ENCODE data around the gene TLR3. TPM values are rescaled to one million over a fixed set of nuclear protein-coding genes. Genes with fewer than 3 reads are reported as not detected.

Gene TLR3
- total and polyA plus RNA-seq, 2 donors (not counting 3 experiments of a cell fraction or from before 2014, with no cell fraction given), result 1.6 to 5.2 TPM

DNA sequence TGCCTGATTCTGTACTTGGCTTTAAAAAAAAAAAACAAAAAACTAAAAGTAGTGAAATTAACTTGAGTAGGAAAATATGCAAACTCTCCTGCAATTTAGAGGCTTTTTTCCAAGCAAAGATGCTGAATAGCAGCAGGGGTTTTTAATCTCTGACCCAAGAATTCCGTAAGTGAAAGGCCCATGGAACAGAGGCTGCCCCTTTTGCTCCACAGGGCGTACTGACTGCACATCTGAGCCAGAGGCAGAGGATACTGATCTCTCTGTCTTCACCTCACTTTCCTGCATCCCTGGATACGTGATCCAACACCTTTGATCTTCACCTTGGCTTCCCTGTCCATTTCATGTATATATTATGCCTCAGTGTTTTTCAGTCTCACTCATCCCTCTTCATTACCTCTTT, 39.4 kb downstream of the TLR3 start:
- FAIRE-seq (no peak), DNase-seq (ENCODE audit: low read depth, low spot score) (no peak)
- dilution Hi-C loops (cut with MboI; ENCODE audit: extremely low pct_ligation_motif_present, low sequenced_read_pairs) (no loop called here), intact Hi-C loops (cut with micrococcal nuclease) (no loop called here)
- no peak for TF ChIP-seq GATA2 (IDR thresholded peaks at IDR 0.05; ENCODE audit: insufficient read depth, insufficient read length, low read depth, low read length)
- TF ChIP-seq POLR2A (IDR thresholded peaks at IDR 0.05; ENCODE audit: low read depth, low read length), result no peak
- TF ChIP-seq, protein P1, sequence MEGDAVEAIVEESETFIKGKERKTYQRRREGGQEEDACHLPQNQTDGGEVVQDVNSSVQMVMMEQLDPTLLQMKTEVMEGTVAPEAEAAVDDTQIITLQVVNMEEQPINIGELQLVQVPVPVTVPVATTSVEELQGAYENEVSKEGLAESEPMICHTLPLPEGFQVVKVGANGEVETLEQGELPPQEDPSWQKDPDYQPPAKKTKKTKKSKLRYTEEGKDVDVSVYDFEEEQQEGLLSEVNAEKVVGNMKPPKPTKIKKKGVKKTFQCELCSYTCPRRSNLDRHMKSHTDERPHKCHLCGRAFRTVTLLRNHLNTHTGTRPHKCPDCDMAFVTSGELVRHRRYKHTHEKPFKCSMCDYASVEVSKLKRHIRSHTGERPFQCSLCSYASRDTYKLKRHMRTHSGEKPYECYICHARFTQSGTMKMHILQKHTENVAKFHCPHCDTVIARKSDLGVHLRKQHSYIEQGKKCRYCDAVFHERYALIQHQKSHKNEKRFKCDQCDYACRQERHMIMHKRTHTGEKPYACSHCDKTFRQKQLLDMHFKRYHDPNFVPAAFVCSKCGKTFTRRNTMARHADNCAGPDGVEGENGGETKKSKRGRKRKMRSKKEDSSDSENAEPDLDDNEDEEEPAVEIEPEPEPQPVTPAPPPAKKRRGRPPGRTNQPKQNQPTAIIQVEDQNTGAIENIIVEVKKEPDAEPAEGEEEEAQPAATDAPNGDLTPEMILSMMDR (IDR thresholded peaks at IDR 0.05; ENCODE audit: extremely low read depth in 1 of 2, insufficient read depth in 1 of 2, low read depth in 1 of 2, low read length in 2 of 2), result no peak
- no peak for TF ChIP-seq MYC (IDR thresholded peaks at IDR 0.05; ENCODE audit: low read depth, low read length)
- no peak for TF ChIP-seq FOS (IDR thresholded peaks at IDR 0.05; ENCODE audit: borderline replicate concordance, insufficient read depth, low read length)
- no peak for TF ChIP-seq EZH2 (IDR thresholded peaks at IDR 0.05; ENCODE audit: borderline replicate concordance, low read depth, low read length, severe bottlenecking)
- TF ChIP-seq POLR2AphosphoS5 (IDR thresholded peaks at IDR 0.05; ENCODE audit: insufficient read depth, low read depth, low read length), result no peak
- no peak for TF ChIP-seq JUN (IDR thresholded peaks at IDR 0.05; ENCODE audit: borderline replicate concordance, insufficient read depth, insufficient read length, low read depth)
- TF ChIP-seq, protein P2, sequence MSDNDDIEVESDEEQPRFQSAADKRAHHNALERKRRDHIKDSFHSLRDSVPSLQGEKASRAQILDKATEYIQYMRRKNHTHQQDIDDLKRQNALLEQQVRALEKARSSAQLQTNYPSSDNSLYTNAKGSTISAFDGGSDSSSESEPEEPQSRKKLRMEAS (IDR thresholded peaks at IDR 0.05; ENCODE audit: insufficient read depth, insufficient read length), result no peak
- no peaks in the 10 kb centered on the region for H3K79me2 ChIP-seq (ENCODE audit: control insufficient read depth, insufficient read depth, low read length)
- H3K9ac ChIP-seq (replicated peaks; ENCODE audit: extremely low read depth, insufficient read depth, low read length), result no peak overlapping the region
- H4K20me1 ChIP-seq (replicated peaks; ENCODE audit: control insufficient read depth, extremely low read depth, insufficient read depth, low read length), result no peaks in the 10 kb centered on the region
- no peak overlapping the region for H3K4me3 ChIP-seq (replicated peaks in 1 of 3; ENCODE audit: insufficient read depth in 1 of 3, low read depth in 1 of 3, low read length in 3 of 3)
- no peak overlapping the region for H3K27ac ChIP-seq (ENCODE audit: insufficient read depth, low read depth, low read length)
- H3K9me1 ChIP-seq (replicated peaks; ENCODE audit: control insufficient read depth, extremely low read depth, insufficient read depth, low read length), result no peaks in the 10 kb centered on the region
- no peaks in the 10 kb centered on the region for H3K9me3 ChIP-seq (replicated peaks; ENCODE audit: control insufficient read depth, insufficient read depth, low read length)
- no peak overlapping the region for H3K4me2 ChIP-seq (ENCODE audit: insufficient read depth, low read length)
- no peak overlapping the region for H2AFZ ChIP-seq (ENCODE audit: low read depth, low read length)
- POLR2A ChIA-PET, result no interaction called here
- CTCF ChIA-PET, result no interaction called here
- no TSS peak for BruUV-seq (replicated peaks)
- H3K27me3 ChIP-seq (ENCODE audit: control insufficient read depth in 2 of 2, insufficient read depth in 2 of 2, low read length in 2 of 2), result peaks cover 22 to 28% of the 10 kb centered on the region in 2 experiments
- H3K4me1 ChIP-seq (ENCODE audit: control insufficient read depth, extremely low read depth, insufficient read depth, low read length), result peaks cover 3% of the 10 kb centered on the region
- H3K36me3 ChIP-seq (ENCODE audit: control insufficient read depth in 2 of 2, extremely low read depth in 1 of 2, insufficient read depth in 2 of 2, low read length in 2 of 2), result no peaks in the 10 kb centered on the region
